OCI-LY7 (cell line): ENCODE results near the gene WDR74.

Experiments
- EZH2phosphoT487 ChIP-seq: fragments of 200-600 bp; sonication (generic); IDR thresholded peaks from 2 replicates; pipeline ENCODE4 v1.6.1; 2018; ENCODE audit warnings: low read depth, borderline replicate concordance, mild to moderate bottlenecking, mixed run types, antibody characterized with exemption, low read length, moderate library complexity, mixed read lengths
- TF ChIP-seq, protein P1 (sequence below): fragments of 200-600 bp; sonication (generic); conservative IDR thresholded peaks from 2 replicates; pipeline ENCODE4 v1.5.1; 2014; ENCODE audit warnings: mild to moderate bottlenecking, antibody characterized with exemption, low read length, moderate library complexity, mixed read lengths

DNA sequence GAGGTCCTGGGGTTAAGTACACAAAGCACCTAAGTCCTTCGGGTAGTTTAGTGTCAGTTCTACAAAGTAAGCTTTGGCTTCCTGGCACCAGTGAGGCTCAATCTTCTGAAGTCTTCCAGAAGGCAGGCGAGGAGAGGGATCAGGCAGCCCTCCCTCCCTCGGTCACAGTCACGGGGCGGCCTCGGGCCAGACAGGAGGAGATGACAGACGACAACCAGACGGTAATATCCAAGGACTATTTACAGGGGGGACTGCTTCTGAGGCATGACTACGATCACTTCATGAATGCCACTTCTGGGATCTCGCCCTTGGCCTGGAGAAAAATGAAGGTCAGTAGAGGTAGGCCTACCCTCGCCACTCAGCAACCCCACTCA, 47.2 kb downstream of the WDR74 start:
- TF ChIP-seq, protein P1, sequence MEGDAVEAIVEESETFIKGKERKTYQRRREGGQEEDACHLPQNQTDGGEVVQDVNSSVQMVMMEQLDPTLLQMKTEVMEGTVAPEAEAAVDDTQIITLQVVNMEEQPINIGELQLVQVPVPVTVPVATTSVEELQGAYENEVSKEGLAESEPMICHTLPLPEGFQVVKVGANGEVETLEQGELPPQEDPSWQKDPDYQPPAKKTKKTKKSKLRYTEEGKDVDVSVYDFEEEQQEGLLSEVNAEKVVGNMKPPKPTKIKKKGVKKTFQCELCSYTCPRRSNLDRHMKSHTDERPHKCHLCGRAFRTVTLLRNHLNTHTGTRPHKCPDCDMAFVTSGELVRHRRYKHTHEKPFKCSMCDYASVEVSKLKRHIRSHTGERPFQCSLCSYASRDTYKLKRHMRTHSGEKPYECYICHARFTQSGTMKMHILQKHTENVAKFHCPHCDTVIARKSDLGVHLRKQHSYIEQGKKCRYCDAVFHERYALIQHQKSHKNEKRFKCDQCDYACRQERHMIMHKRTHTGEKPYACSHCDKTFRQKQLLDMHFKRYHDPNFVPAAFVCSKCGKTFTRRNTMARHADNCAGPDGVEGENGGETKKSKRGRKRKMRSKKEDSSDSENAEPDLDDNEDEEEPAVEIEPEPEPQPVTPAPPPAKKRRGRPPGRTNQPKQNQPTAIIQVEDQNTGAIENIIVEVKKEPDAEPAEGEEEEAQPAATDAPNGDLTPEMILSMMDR, result 0 out of 2 replicates have a peak, but pooled peaks have one; percentile 5
- TF ChIP-seq EZH2phosphoT487, result no peak
